ENCODE results near the gene DCTN2.

DCTN2 gene

DNA sequence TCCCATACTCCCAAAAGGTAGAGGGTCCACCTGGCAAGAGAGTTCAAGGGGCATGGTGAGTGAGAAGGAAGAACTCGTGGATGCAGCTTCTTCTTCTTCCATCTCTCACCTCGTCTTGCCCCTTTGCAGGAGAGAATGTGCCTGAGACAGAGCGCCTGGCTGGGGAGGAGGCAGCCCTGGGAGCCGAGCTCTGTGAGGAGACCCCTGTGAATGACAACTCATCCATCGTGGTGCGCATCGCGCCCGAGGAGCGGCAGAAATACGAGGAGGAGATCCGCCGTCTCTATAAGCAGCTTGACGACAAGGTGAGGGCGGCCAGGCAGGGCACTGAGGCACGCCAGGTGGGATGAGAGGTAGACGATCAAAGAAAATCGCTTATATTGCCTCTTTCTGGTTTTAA, 22.9 kb upstream of the DCTN2 start:
- no peak for TF ChIP-seq RAD21 (IDR thresholded peaks at IDR 0.05; ENCODE audit: low read depth)
- TF ChIP-seq YY1 (IDR thresholded peaks at IDR 0.05; ENCODE audit: low read depth): no peak
- no peak for TF ChIP-seq TAF1 (IDR thresholded peaks at IDR 0.05; ENCODE audit: low read depth)
- no peak for TF ChIP-seq ZBTB7A (IDR thresholded peaks at IDR 0.05; ENCODE audit: low read depth)
- no peak for TF ChIP-seq TEAD4 (IDR thresholded peaks at IDR 0.05)

DNA sequence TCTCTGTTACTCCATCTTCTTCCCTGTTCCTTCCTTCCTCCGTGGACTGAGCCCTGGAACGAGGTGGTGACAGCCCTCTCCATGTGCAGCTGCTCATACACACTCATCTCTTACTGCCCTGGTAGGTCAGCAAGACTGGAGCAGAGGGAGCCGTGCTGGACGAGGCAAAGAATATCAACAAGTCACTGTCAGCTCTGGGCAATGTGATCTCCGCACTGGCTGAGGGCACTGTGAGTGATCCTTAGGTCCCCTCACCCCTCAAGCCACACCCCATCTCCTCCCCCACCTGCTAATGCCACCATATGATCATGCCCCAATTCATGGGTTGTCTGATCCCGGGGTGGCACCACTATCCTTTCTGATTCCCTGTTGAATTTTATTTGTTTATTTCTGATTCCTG, 21.8 kb upstream of the DCTN2 start:
- TF ChIP-seq EP300 (IDR thresholded peaks at IDR 0.05; ENCODE audit: borderline replicate concordance) (no peak), CREB1 (IDR thresholded peaks at IDR 0.05; ENCODE audit: low read depth) (no peak), ZBTB7A (IDR thresholded peaks at IDR 0.05; ENCODE audit: low read depth) (no peak), NFIC (IDR thresholded peaks at IDR 0.05) (no peak), EGR1 (IDR thresholded peaks at IDR 0.05) (no peak), FOXM1 (IDR thresholded peaks at IDR 0.05; ENCODE audit: borderline replicate concordance, low read depth) (no peak), YY1 (IDR thresholded peaks at IDR 0.05; ENCODE audit: low read depth) (no peak), TEAD4 (IDR thresholded peaks at IDR 0.05) (no peak), CEBPB (IDR thresholded peaks at IDR 0.05) (no peak), TCF12 (IDR thresholded peaks at IDR 0.05; ENCODE audit: low read depth) (no peak), RAD21 (IDR thresholded peaks at IDR 0.05; ENCODE audit: low read depth) (no peak), TAF1 (IDR thresholded peaks at IDR 0.05; ENCODE audit: low read depth) (no peak)
- TF ChIP-seq, protein P1, sequence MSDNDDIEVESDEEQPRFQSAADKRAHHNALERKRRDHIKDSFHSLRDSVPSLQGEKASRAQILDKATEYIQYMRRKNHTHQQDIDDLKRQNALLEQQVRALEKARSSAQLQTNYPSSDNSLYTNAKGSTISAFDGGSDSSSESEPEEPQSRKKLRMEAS (IDR thresholded peaks at IDR 0.05): no peak
- TF ChIP-seq, protein P2, sequence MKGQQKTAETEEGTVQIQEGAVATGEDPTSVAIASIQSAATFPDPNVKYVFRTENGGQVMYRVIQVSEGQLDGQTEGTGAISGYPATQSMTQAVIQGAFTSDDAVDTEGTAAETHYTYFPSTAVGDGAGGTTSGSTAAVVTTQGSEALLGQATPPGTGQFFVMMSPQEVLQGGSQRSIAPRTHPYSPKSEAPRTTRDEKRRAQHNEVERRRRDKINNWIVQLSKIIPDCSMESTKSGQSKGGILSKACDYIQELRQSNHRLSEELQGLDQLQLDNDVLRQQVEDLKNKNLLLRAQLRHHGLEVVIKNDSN (IDR thresholded peaks at IDR 0.05): no peak
- TF ChIP-seq, protein P3, sequence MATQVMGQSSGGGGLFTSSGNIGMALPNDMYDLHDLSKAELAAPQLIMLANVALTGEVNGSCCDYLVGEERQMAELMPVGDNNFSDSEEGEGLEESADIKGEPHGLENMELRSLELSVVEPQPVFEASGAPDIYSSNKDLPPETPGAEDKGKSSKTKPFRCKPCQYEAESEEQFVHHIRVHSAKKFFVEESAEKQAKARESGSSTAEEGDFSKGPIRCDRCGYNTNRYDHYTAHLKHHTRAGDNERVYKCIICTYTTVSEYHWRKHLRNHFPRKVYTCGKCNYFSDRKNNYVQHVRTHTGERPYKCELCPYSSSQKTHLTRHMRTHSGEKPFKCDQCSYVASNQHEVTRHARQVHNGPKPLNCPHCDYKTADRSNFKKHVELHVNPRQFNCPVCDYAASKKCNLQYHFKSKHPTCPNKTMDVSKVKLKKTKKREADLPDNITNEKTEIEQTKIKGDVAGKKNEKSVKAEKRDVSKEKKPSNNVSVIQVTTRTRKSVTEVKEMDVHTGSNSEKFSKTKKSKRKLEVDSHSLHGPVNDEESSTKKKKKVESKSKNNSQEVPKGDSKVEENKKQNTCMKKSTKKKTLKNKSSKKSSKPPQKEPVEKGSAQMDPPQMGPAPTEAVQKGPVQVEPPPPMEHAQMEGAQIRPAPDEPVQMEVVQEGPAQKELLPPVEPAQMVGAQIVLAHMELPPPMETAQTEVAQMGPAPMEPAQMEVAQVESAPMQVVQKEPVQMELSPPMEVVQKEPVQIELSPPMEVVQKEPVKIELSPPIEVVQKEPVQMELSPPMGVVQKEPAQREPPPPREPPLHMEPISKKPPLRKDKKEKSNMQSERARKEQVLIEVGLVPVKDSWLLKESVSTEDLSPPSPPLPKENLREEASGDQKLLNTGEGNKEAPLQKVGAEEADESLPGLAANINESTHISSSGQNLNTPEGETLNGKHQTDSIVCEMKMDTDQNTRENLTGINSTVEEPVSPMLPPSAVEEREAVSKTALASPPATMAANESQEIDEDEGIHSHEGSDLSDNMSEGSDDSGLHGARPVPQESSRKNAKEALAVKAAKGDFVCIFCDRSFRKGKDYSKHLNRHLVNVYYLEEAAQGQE (IDR thresholded peaks at IDR 0.05; ENCODE audit: low read depth): no peak

DNA sequence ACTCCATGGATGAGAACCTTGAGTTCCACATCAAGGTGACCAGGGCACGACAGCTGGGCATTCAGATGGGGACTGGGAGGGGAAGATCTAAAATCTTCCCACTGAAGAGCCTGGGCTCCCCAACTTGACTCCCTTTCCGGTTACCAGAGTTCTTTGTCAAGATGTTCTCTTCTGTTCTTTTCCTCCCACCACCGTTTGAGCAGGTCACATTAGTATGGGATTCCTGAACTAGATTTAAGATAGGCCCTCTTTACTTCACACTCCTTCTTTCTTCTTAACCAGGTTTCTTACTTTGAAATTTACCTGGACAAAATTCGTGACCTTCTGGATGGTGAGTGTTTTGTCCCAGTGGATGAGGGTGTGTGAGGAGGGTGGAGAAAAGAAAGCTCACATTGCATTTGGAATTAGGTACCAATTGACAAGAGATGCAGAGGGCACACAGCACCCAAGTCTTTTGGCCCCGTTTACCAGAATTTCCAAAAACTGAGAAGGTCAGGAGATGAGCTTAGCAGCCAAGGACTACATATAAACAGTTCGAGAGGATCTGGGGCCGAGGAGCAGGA, 17.3 kb upstream of the DCTN2 start:
- TF ChIP-seq TCF12 (IDR thresholded peaks at IDR 0.05; ENCODE audit: low read depth) (no peak), CREB1 (IDR thresholded peaks at IDR 0.05; ENCODE audit: low read depth) (no peak), RAD21 (IDR thresholded peaks at IDR 0.05; ENCODE audit: low read depth) (no peak), FOXM1 (IDR thresholded peaks at IDR 0.05; ENCODE audit: borderline replicate concordance, low read depth) (no peak), EP300 (IDR thresholded peaks at IDR 0.05; ENCODE audit: borderline replicate concordance) (no peak), EGR1 (IDR thresholded peaks at IDR 0.05) (no peak), NFIC (IDR thresholded peaks at IDR 0.05) (no peak), YY1 (IDR thresholded peaks at IDR 0.05; ENCODE audit: low read depth) (no peak), CEBPB (IDR thresholded peaks at IDR 0.05) (no peak), ZBTB7A (IDR thresholded peaks at IDR 0.05; ENCODE audit: low read depth) (no peak)
- TF ChIP-seq, protein P2 (IDR thresholded peaks at IDR 0.05): no peak
- TF ChIP-seq, protein P3 (IDR thresholded peaks at IDR 0.05; ENCODE audit: low read depth): no peak

DNA sequence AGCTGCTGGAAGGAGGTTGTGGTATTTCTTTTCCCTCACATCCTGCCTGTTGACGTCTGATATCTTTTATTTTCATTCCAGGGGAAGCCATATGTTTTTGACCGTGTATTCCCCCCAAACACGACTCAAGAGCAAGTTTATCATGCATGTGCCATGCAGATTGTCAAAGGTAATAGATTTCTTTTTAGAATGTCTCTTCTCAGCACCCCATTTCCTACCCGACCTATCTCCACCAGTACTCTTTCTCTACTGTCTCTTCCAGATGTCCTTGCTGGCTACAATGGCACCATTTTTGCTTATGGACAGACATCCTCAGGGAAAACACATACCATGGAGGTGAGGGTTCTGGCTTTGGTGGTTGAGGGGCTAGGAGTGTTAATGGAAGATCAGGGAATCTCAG, 16.4 kb upstream of the DCTN2 start:
- TF ChIP-seq FOXM1 (IDR thresholded peaks at IDR 0.05; ENCODE audit: borderline replicate concordance, low read depth): no peak
- TF ChIP-seq NFIC (IDR thresholded peaks at IDR 0.05): no peak

DNA sequence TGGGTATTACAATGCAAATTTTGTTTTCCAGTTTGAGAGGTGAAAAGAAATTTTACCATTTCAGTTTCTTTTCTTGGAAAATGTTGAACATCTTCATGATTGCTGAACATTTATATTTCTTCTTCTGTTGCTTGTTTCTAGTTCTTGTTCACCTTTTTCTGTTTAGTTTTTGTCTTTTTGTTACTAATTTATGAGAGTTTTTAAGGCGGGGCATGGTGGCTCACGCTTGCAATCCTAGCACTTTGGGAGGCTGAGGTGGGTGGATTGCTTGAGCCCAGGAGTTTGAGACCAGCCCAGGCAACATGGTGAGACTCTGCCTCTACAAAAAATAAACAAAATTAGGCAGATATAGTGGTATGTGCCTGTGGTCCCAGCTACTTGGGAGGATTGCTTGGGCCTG, 13.5 kb upstream of the DCTN2 start:
- TF ChIP-seq YY1 (IDR thresholded peaks at IDR 0.05; ENCODE audit: low read depth) (no peak), TCF12 (IDR thresholded peaks at IDR 0.05; ENCODE audit: low read depth) (no peak), CREB1 (IDR thresholded peaks at IDR 0.05; ENCODE audit: low read depth) (no peak), FOXM1 (IDR thresholded peaks at IDR 0.05; ENCODE audit: borderline replicate concordance, low read depth) (no peak), EGR1 (IDR thresholded peaks at IDR 0.05) (no peak), ZBTB7A (IDR thresholded peaks at IDR 0.05; ENCODE audit: low read depth) (no peak), EP300 (IDR thresholded peaks at IDR 0.05; ENCODE audit: borderline replicate concordance) (no peak), NFIC (IDR thresholded peaks at IDR 0.05) (no peak), TEAD4 (IDR thresholded peaks at IDR 0.05) (no peak), CEBPB (IDR thresholded peaks at IDR 0.05) (no peak), RAD21 (IDR thresholded peaks at IDR 0.05; ENCODE audit: low read depth) (no peak), TAF1 (IDR thresholded peaks at IDR 0.05; ENCODE audit: low read depth) (no peak)
- TF ChIP-seq, protein P1 (IDR thresholded peaks at IDR 0.05): no peak
- TF ChIP-seq, protein P3 (IDR thresholded peaks at IDR 0.05; ENCODE audit: low read depth): no peak
- TF ChIP-seq, protein P2 (IDR thresholded peaks at IDR 0.05): no peak
